IMR-90 (cell line): ENCODE data around the gene ZFAND2B. TPM values are rescaled to one million over a fixed set of nuclear protein-coding genes. Genes with fewer than 3 reads are reported as not detected.

Experiments
- ATAC-seq: fragments of 200-7000 bp; cut with Tn5 transposase; 2 replicates; pipeline ENCODE4 v1.9.1; 2020; ENCODE audit warnings: low read depth, mild to moderate bottlenecking, moderate library complexity
- BruUV-seq: library from RNA; stranded (reverse); fragments of 400-500 nt; replicated peaks from 2 replicates; lab custom pipeline; 2021; lab: Mats Ljungman, UMichigan
- CTCF ChIA-PET: fragments of 300-600 bp; formaldehyde crosslinking; extraction: SDS; loops from one replicate; lab custom pipeline; 2021; ENCODE audit warnings: antibody characterized with exemption; lab: Yijun Ruan, JAX
- POLR2A ChIA-PET: fragments of 300-600 bp; sonication (Branson Sonifier 250); formaldehyde crosslinking; loops from one replicate; lab custom pipeline; 2022; ENCODE audit warnings: antibody characterized with exemption; ENCODE audit not compliant: unreplicated experiment; lab: Charles Lee
- DNase-seq: peaks from one replicate; pipeline ENCODE4 v3.0.0; 2013
- H2AFZ ChIP-seq: replicated peaks from 2 replicates; pipeline ENCODE3; 2013; ENCODE audit warnings: low read length, mild to moderate bottlenecking; ENCODE audit not compliant: poor library complexity
- H2AK5ac ChIP-seq: 2 replicates; pipeline ENCODE4 v1.6.1; 2013; ENCODE audit warnings: low read depth, low read length, inconsistent platforms
- H2AK9ac ChIP-seq: replicated peaks from 2 replicates; pipeline ENCODE3; 2013; ENCODE audit warnings: mild to moderate bottlenecking, low read depth, low read length, moderate library complexity; ENCODE audit not compliant: poor library complexity
- H2BK120ac ChIP-seq: 2 replicates; pipeline ENCODE4 v1.6.1; 2013; ENCODE audit warnings: low read depth, low read length, inconsistent platforms
- H2BK15ac ChIP-seq: 3 replicates; pipeline ENCODE4 v1.6.1; 2013; ENCODE audit warnings: low read depth, low read length, inconsistent platforms
- H2BK20ac ChIP-seq: 2 replicates; pipeline ENCODE4 v1.6.1; 2013; ENCODE audit warnings: low read depth, mild to moderate bottlenecking, inconsistent platforms, low read length, moderate library complexity
- H2BK5ac ChIP-seq: 2 replicates; pipeline ENCODE4 v1.6.1; 2013; ENCODE audit warnings: mild to moderate bottlenecking, low read depth, low read length, inconsistent platforms; ENCODE audit not compliant: poor library complexity, severe bottlenecking
- H3K14ac ChIP-seq: replicated peaks from 2 replicates; pipeline ENCODE4 v1.6.1; 2013; ENCODE audit warnings: low read depth, low read length, inconsistent platforms
- H3K18ac ChIP-seq: 2 replicates; pipeline ENCODE4 v1.6.1; 2013; ENCODE audit warnings: low read depth, low read length, control low read depth
- H3K23ac ChIP-seq: 2 replicates; pipeline ENCODE4 v1.6.1; 2013; ENCODE audit warnings: low read depth, low read length, inconsistent platforms
- H3K27ac ChIP-seq: 2 replicates; pipeline ENCODE4 v1.5.1; 2013; ENCODE audit warnings: mild to moderate bottlenecking, control low read depth, low read length; ENCODE audit not compliant: insufficient read depth
- H3K27me3 ChIP-seq: 2 replicates; pipeline ENCODE4 v1.6.1; 2013; ENCODE audit warnings: low read length; ENCODE audit not compliant: control insufficient read depth, insufficient read depth
- H3K36me3 ChIP-seq: 2 replicates; pipeline ENCODE4 v1.6.1; 2013; ENCODE audit warnings: low read length, mixed read lengths; ENCODE audit not compliant: control insufficient read depth, insufficient read depth
- H3K4ac ChIP-seq: 2 replicates; pipeline ENCODE4 v1.6.1; 2013; ENCODE audit warnings: low read depth, low read length, inconsistent platforms
- H3K4me1 ChIP-seq: 2 replicates; pipeline ENCODE4 v1.6.1; 2013; ENCODE audit warnings: low read length, mixed read lengths; ENCODE audit not compliant: control insufficient read depth, insufficient read depth
- H3K4me2 ChIP-seq: 2 replicates; pipeline ENCODE4 v1.6.1; 2013; ENCODE audit warnings: low read depth, mild to moderate bottlenecking, control low read depth, low read length, moderate library complexity
- H3K4me3 ChIP-seq: 2 replicates; pipeline ENCODE4 v1.5.1; 2013; ENCODE audit warnings: low read depth, mild to moderate bottlenecking, control low read depth, low read length, moderate library complexity; ENCODE audit not compliant: insufficient read depth
- H3K56ac ChIP-seq: 2 replicates; pipeline ENCODE4 v1.6.1; 2013; ENCODE audit warnings: low read length, inconsistent platforms; ENCODE audit not compliant: insufficient read depth; ENCODE audit errors: extremely low read depth
- H3K79me1 ChIP-seq, 2 experiments: 2 replicates each; pipeline ENCODE4 v1.6.1; 2013; ENCODE audit warnings: low read length in 2 of 2, inconsistent platforms in 1 of 2, low read depth in 1 of 2
- H3K9ac ChIP-seq: 2 replicates; pipeline ENCODE4 v1.6.1; 2013; ENCODE audit warnings: low read depth, low read length, control low read depth
- H3K9me1 ChIP-seq: 2 replicates; pipeline ENCODE4 v1.6.1; 2013; ENCODE audit warnings: low read length, inconsistent platforms; ENCODE audit not compliant: insufficient read depth
- H3K9me3 ChIP-seq: 2 replicates; pipeline ENCODE4 v1.6.1; 2013; ENCODE audit warnings: low read length; ENCODE audit not compliant: control insufficient read depth, insufficient read depth
- H4K20me1 ChIP-seq: 2 replicates; pipeline ENCODE4 v1.6.1; 2013; ENCODE audit warnings: low read length, inconsistent platforms; ENCODE audit not compliant: insufficient read depth
- H4K5ac ChIP-seq: 2 replicates; pipeline ENCODE4 v1.6.1; 2013; ENCODE audit warnings: mild to moderate bottlenecking, low read depth, low read length, control low read depth
- H4K8ac ChIP-seq, 2 experiments: 2 replicates each; pipeline ENCODE4 v1.6.1; 2013; ENCODE audit warnings: low read depth in 2 of 2, low read length in 2 of 2, control low read depth in 1 of 2, inconsistent platforms in 1 of 2
- H4K91ac ChIP-seq: 2 replicates; pipeline ENCODE4 v1.6.1; 2013; ENCODE audit warnings: low read depth, low read length, inconsistent platforms; ENCODE audit not compliant: insufficient read depth
- BHLHE40 ChIP-seq: fragments of 150-350 bp; IDR thresholded peaks from 2 replicates; pipeline ENCODE4 v1.6.1; 2016; ENCODE audit warnings: mild to moderate bottlenecking, low read depth, low read length
- CEBPB ChIP-seq: IDR thresholded peaks from 2 replicates; pipeline ENCODE4 v1.6.1; 2012; ENCODE audit warnings: low read depth, low read length, improper control_type of control experiment
- CHD1 ChIP-seq: IDR thresholded peaks from 2 replicates; pipeline ENCODE4 v1.6.1; 2012; ENCODE audit warnings: low read depth, low read length, improper control_type of control experiment
- FOS ChIP-seq: fragments of 150-350 bp; IDR thresholded peaks from 2 replicates; pipeline ENCODE4 v1.6.1; 2016; ENCODE audit warnings: low read depth, low read length
- MAFK ChIP-seq: IDR thresholded peaks from 2 replicates; pipeline ENCODE4 v1.6.1; 2012; ENCODE audit warnings: low read depth, low read length, improper control_type of control experiment
- MAZ ChIP-seq: IDR thresholded peaks from 2 replicates; pipeline ENCODE4 v1.6.1; 2012; ENCODE audit warnings: low read depth, mild to moderate bottlenecking, low read length, improper control_type of control experiment, moderate library complexity, borderline replicate concordance
- MXI1 ChIP-seq: IDR thresholded peaks from 2 replicates; pipeline ENCODE4 v1.6.1; 2012; ENCODE audit warnings: low read depth, mild to moderate bottlenecking, low read length, moderate library complexity, borderline replicate concordance
- NFE2L2 ChIP-seq: fragments of 150-350 bp; IDR thresholded peaks from 2 replicates; pipeline ENCODE4 v1.6.1; 2016; ENCODE audit warnings: low read depth, mild to moderate bottlenecking, low read length
- POLR2A ChIP-seq: IDR thresholded peaks from 2 replicates; pipeline ENCODE4 v1.6.1; 2012; ENCODE audit warnings: mild to moderate bottlenecking, low read depth, low read length
- RAD21 ChIP-seq: IDR thresholded peaks from 2 replicates; pipeline ENCODE4 v1.6.1; 2012; ENCODE audit warnings: low read length, improper control_type of control experiment
- RCOR1 ChIP-seq: IDR thresholded peaks from 2 replicates; pipeline ENCODE4 v1.6.1; 2012; ENCODE audit warnings: mild to moderate bottlenecking, low read length, improper control_type of control experiment; ENCODE audit not compliant: insufficient replicate concordance
- RFX5 ChIP-seq: IDR thresholded peaks from 2 replicates; pipeline ENCODE4 v1.8.0; 2012; ENCODE audit warnings: low read depth, mild to moderate bottlenecking, low read length, moderate library complexity
- SMC3 ChIP-seq: fragments of 150-350 bp; IDR thresholded peaks from 2 replicates; pipeline ENCODE4 v1.6.1; 2016; ENCODE audit warnings: low read depth, mild to moderate bottlenecking, antibody characterized with exemption, low read length, moderate library complexity
- dilution Hi-C: fragments of 300-500 bp; cut with HindIII; formaldehyde crosslinking; loops from one replicate; pipeline ENCODE4 v1.14.3; 2018; ENCODE audit warnings: low sequenced_read_pairs; ENCODE audit not compliant: unreplicated experiment
- in situ Hi-C: fragments of 300-500 bp; cut with MboI; formaldehyde crosslinking; loops from 3 replicates; pipeline ENCODE4 v1.14.3; 2019; ENCODE audit warnings: low sequenced_read_pairs, inconsistent platforms, mixed read lengths
- intact Hi-C: fragments of 100-400 bp; cut with micrococcal nuclease; formaldehyde crosslinking; loops from 2 replicates; pipeline ENCODE4 v1.10.0; 2022
- polyA plus RNA-seq, 3 experiments: library from polyadenylated mRNA; depleted of rRNA; stranded (reverse); fragments of >200 nt; gene quantifications; 2 replicates each; pipeline ENCODE4 v1.2.3, GENCODE V29; 2012; ENCODE audit warnings: low replicate concordance in 1 of 3
- total RNA-seq: library from RNA; depleted of rRNA; stranded (reverse); fragments of >200 nt; gene quantifications from 2 replicates; pipeline ENCODE4 v1.2.3, GENCODE V29; 2012
- TF ChIP-seq, protein P1 (sequence below): fragments of 150-350 bp; IDR thresholded peaks from 2 replicates; pipeline ENCODE4 v1.6.1; 2017; ENCODE audit warnings: mild to moderate bottlenecking, antibody characterized with exemption, low read length, low read depth
- TF ChIP-seq, protein P2 (sequence below): conservative IDR thresholded peaks from 2 replicates; pipeline ENCODE4 v1.5.1; 2012; ENCODE audit warnings: mild to moderate bottlenecking, low read depth, low read length, improper control_type of control experiment
- TF ChIP-seq, protein P3 (sequence below): fragments of 150-350 bp; IDR thresholded peaks from 2 replicates; pipeline ENCODE4 v1.6.1; 2016; ENCODE audit warnings: low read depth, mild to moderate bottlenecking, low read length, moderate library complexity, borderline replicate concordance

Gene ZFAND2B
- total and polyA plus RNA-seq, 2 of the 4 experiments (the other 2 are of a cell fraction), result 25.5 to 38.3 TPM

DNA sequence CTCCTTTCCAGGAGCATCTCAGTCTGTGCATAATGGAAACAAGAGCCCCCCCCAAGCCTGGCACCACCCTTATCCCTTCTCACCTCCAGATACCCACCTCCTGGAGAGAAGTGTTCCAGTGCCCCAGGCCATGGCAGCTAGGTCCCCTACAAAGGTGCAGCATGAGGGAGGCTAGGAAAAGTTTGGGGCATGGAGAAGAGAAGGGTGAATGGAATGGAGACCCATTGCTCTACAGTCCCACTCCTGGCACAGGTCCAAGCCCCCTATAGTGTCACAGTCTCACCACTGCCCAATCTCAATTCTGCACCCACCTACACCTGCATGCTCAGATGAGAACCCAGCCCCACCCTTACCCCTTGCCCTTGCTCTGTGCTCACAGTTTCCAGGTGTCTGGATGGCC, 37.6 kb upstream of the ZFAND2B start:
- no TSS peak for BruUV-seq
- no peak overlapping the region for H3K4me2 ChIP-seq
- H3K4me1 ChIP-seq, result peaks cover 3% of the 10 kb centered on the region; the same call in 1 of the 2 replicates
- 0 out of 2 replicates have a peak, but pooled peaks cover 4% of the 10 kb centered on the region for H3K9me1 ChIP-seq
- intact Hi-C loops, result no loop called here
- H2BK120ac ChIP-seq, result no peak overlapping the region
- H3K23ac ChIP-seq, result no peak overlapping the region
- ChIA-PET CTCF (no interaction called here), POLR2A (no interaction called here)
- no peaks in the 10 kb centered on the region for H3K27me3 ChIP-seq
- H3K9me3 ChIP-seq, result no peaks in the 10 kb centered on the region
- no peak overlapping the region for H2BK20ac ChIP-seq
- no peak overlapping the region for H4K91ac ChIP-seq
- H3K56ac ChIP-seq, result no peak overlapping the region
- DNase-seq (no peak), ATAC-seq (no peak)
- H3K14ac ChIP-seq, result no peak overlapping the region
- in situ Hi-C loops, result no loop called here
- no peak overlapping the region for H3K4ac ChIP-seq
- H4K8ac ChIP-seq, result no peak overlapping the region
- H2AK9ac ChIP-seq, result peak overlapping the region; percentile 55
- H3K18ac ChIP-seq, result no peak overlapping the region
- no peak overlapping the region for H4K5ac ChIP-seq
- H2BK15ac ChIP-seq, result no peak overlapping the region
- TF ChIP-seq CEBPB (no peak), MAFK (no peak), RAD21 (no peak), FOS (no peak), MXI1 (no peak), CHD1 (no peak), MAZ (no peak), SMC3 (no peak), BHLHE40 (no peak), POLR2A (no peak), RFX5 (no peak), NFE2L2 (no peak), RCOR1 (no peak)
- TF ChIP-seq, protein P1, sequence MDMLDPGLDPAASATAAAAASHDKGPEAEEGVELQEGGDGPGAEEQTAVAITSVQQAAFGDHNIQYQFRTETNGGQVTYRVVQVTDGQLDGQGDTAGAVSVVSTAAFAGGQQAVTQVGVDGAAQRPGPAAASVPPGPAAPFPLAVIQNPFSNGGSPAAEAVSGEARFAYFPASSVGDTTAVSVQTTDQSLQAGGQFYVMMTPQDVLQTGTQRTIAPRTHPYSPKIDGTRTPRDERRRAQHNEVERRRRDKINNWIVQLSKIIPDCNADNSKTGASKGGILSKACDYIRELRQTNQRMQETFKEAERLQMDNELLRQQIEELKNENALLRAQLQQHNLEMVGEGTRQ, result no peak
- TF ChIP-seq, protein P2, sequence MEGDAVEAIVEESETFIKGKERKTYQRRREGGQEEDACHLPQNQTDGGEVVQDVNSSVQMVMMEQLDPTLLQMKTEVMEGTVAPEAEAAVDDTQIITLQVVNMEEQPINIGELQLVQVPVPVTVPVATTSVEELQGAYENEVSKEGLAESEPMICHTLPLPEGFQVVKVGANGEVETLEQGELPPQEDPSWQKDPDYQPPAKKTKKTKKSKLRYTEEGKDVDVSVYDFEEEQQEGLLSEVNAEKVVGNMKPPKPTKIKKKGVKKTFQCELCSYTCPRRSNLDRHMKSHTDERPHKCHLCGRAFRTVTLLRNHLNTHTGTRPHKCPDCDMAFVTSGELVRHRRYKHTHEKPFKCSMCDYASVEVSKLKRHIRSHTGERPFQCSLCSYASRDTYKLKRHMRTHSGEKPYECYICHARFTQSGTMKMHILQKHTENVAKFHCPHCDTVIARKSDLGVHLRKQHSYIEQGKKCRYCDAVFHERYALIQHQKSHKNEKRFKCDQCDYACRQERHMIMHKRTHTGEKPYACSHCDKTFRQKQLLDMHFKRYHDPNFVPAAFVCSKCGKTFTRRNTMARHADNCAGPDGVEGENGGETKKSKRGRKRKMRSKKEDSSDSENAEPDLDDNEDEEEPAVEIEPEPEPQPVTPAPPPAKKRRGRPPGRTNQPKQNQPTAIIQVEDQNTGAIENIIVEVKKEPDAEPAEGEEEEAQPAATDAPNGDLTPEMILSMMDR, result no peak
- TF ChIP-seq, protein P3, sequence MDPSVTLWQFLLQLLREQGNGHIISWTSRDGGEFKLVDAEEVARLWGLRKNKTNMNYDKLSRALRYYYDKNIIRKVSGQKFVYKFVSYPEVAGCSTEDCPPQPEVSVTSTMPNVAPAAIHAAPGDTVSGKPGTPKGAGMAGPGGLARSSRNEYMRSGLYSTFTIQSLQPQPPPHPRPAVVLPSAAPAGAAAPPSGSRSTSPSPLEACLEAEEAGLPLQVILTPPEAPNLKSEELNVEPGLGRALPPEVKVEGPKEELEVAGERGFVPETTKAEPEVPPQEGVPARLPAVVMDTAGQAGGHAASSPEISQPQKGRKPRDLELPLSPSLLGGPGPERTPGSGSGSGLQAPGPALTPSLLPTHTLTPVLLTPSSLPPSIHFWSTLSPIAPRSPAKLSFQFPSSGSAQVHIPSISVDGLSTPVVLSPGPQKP, result no peak
- no peak overlapping the region for H3K4me3 ChIP-seq
- dilution Hi-C loops, result no loop called here
- 0 out of 4 replicates have a peak, but pooled peaks cover 0 to 1% of the 10 kb centered on the region in 2 experiments for H3K79me1 ChIP-seq
- peaks cover 7% of the 10 kb centered on the region; the same call in 1 of the 2 replicates for H4K20me1 ChIP-seq
- H2AK5ac ChIP-seq, result no peak overlapping the region
- no peak overlapping the region for H3K9ac ChIP-seq
- no peak overlapping the region for H3K27ac ChIP-seq
- H2AFZ ChIP-seq, result no peak overlapping the region
- no peak overlapping the region for H2BK5ac ChIP-seq
- peaks cover 11% of the 10 kb centered on the region for H3K36me3 ChIP-seq
